Subcutaneous abdominal adipose tissue (tissue), 5 donors: ENCODE results near the gene SKAP2.

ENCODE experiments used
- H3K27ac ChIP-seq: one replicate; pipeline ENCODE4 v1.7.0; 2013; ENCODE audit warnings: low read depth, mild to moderate bottlenecking, inconsistent platforms, low read length, moderate library complexity
- H3K27me3 ChIP-seq, 5 donors: one replicate each; pipeline ENCODE4 v1.7.0; 2013; ENCODE audit warnings: low read length in 5 of 5, inconsistent platforms in 1 of 5; ENCODE audit not compliant: control insufficient read depth in 5 of 5, insufficient read depth in 4 of 5
- H3K36me3 ChIP-seq, 5 donors: one replicate each; pipeline ENCODE4 v1.7.0; 2013; ENCODE audit warnings: low read length in 5 of 5; ENCODE audit not compliant: control insufficient read depth in 5 of 5, insufficient read depth in 5 of 5
- H3K4me1 ChIP-seq, 5 donors: one replicate each; pipeline ENCODE4 v1.7.0; 2013; ENCODE audit warnings: low read length in 5 of 5, mild to moderate bottlenecking in 3 of 5, moderate library complexity in 1 of 5; ENCODE audit not compliant: control insufficient read depth in 5 of 5, insufficient read depth in 5 of 5
- H3K4me3 ChIP-seq, 5 donors: one replicate each; pipeline ENCODE4 v1.7.0; 2013; ENCODE audit warnings: low read length in 5 of 5, low read depth in 1 of 5
- H3K9ac ChIP-seq, 5 donors: one replicate each; pipeline ENCODE4 v1.7.0; 2013; ENCODE audit warnings: low read length in 5 of 5, mild to moderate bottlenecking in 4 of 5, moderate library complexity in 3 of 5
- H3K9me3 ChIP-seq, 5 donors: one replicate each; pipeline ENCODE4 v1.7.0; 2013; ENCODE audit warnings: low read length in 5 of 5; ENCODE audit not compliant: control insufficient read depth in 5 of 5
- donor health status: healthy.
- donor health status: healthy.
- donor health status: healthy.
- donor health status: healthy.
- donor health status: healthy.

SKAP2 gene

GRCh38 chr7:26723129-26723528 is 141.3 kb downstream of the SKAP2 start:
- H3K27me3 ChIP-seq = no peaks in the 10 kb centered on the region
- no peak overlapping the region for H3K27ac ChIP-seq
- no peaks in the 10 kb centered on the region for H3K9me3 ChIP-seq
- peaks cover 0 to 5% (median 0%) of the 10 kb centered on the region in 5 donors for H3K4me1 ChIP-seq
- no peak overlapping the region for H3K4me3 ChIP-seq
- H3K9ac ChIP-seq = no peak overlapping the region
- peaks cover 0 to 13% (median 5%) of the 10 kb centered on the region in 5 donors for H3K36me3 ChIP-seq

GRCh38 chr7:26721450-26721849 is 142.9 kb downstream of the SKAP2 start:
- no peaks in the 10 kb centered on the region for H3K9me3 ChIP-seq
- no peak overlapping the region for H3K9ac ChIP-seq
- H3K27ac ChIP-seq = no peak overlapping the region
- H3K27me3 ChIP-seq = no peaks in the 10 kb centered on the region
- peaks cover 3 to 13% (median 5%) of the 10 kb centered on the region in 5 donors for H3K36me3 ChIP-seq
- H3K4me1 ChIP-seq = peaks cover 0 to 5% (median 0%) of the 10 kb centered on the region in 5 donors
- H3K4me3 ChIP-seq = no peak overlapping the region

- H3K9ac ChIP-seq = no peak overlapping the region
- no peak overlapping the region for H3K4me3 ChIP-seq
- no peaks in the 10 kb centered on the region for H3K9me3 ChIP-seq
- H3K4me1 ChIP-seq = peaks cover 0 to 5% (median 0%) of the 10 kb centered on the region in 5 donors
- peaks cover 0 to 5% (median 3%) of the 10 kb centered on the region in 5 donors for H3K36me3 ChIP-seq
- H3K27me3 ChIP-seq = no peaks in the 10 kb centered on the region
- H3K27ac ChIP-seq = no peak overlapping the region
Observed at GRCh38 chr7:26718063-26718462, 146.3 kb downstream of the SKAP2 start.

GRCh38 chr7:26714438-26714837 is 150.0 kb downstream of the SKAP2 start:
- no peak overlapping the region for H3K4me3 ChIP-seq
- no peaks in the 10 kb centered on the region for H3K4me1 ChIP-seq

GRCh38 chr7:26714006-26714405 is 150.4 kb downstream of the SKAP2 start:
- Histone ChIP-seq H3K27ac (no peak overlapping the region), H3K36me3 (peaks cover 0 to 3% (median 0%) of the 10 kb centered on the region in 5 donors), H3K4me1 (no peaks in the 10 kb centered on the region), H3K9me3 (no peaks in the 10 kb centered on the region), H3K4me3 (no peak overlapping the region), H3K27me3 (no peaks in the 10 kb centered on the region), H3K9ac (no peak overlapping the region)

More at GRCh38 chr7:26714438-26714837, 150.0 kb downstream of the SKAP2 start:
- Histone ChIP-seq H3K36me3 (peaks cover 0 to 3% (median 0%) of the 10 kb centered on the region in 5 donors), H3K9me3 (no peaks in the 10 kb centered on the region), H3K27me3 (no peaks in the 10 kb centered on the region), H3K27ac (no peak overlapping the region), H3K9ac (no peak overlapping the region)

GRCh38 chr7:26709210-26709990 is 155.0 kb downstream of the SKAP2 start:
- Histone ChIP-seq H3K36me3 (no peaks in the 10 kb centered on the region), H3K9me3 (no peaks in the 10 kb centered on the region), H3K9ac (no peak overlapping the region), H3K27me3 (no peaks in the 10 kb centered on the region), H3K4me1 (peaks cover 0 to 25% (median 15%) of the 10 kb centered on the region in 5 donors), H3K27ac (no peak overlapping the region), H3K4me3 (no peak overlapping the region)

- Histone ChIP-seq H3K27ac (peak overlapping the region; percentile 69), H3K27me3 (no peaks in the 10 kb centered on the region), H3K9ac (peak overlapping the region in 1 of 5 donors; percentile 0), H3K4me1 (peaks cover 0 to 34% (median 21%) of the 10 kb centered on the region in 5 donors), H3K4me3 (no peak overlapping the region), H3K36me3 (no peaks in the 10 kb centered on the region), H3K9me3 (no peaks in the 10 kb centered on the region)
Observed at GRCh38 chr7:26705567-26705966, 158.8 kb downstream of the SKAP2 start.

GRCh38 chr7:26704786-26705185 is 159.6 kb downstream of the SKAP2 start:
- Histone ChIP-seq H3K4me1 (peaks cover 0 to 40% (median 21%) of the 10 kb centered on the region in 5 donors), H3K4me3 (no peak overlapping the region), H3K9ac (peak overlapping the region in 1 of 5 donors; percentile 32), H3K36me3 (no peaks in the 10 kb centered on the region), H3K27me3 (no peaks in the 10 kb centered on the region), H3K9me3 (no peaks in the 10 kb centered on the region), H3K27ac (peak overlapping the region; percentile 69)

- Histone ChIP-seq H3K36me3 (no peaks in the 10 kb centered on the region), H3K9ac (no peak overlapping the region), H3K27me3 (no peaks in the 10 kb centered on the region), H3K9me3 (no peaks in the 10 kb centered on the region), H3K4me1 (peaks cover 0 to 42% (median 21%) of the 10 kb centered on the region in 5 donors), H3K4me3 (no peak overlapping the region), H3K27ac (peak overlapping the region; percentile 69)
Observed at GRCh38 chr7:26704036-26704435, 160.4 kb downstream of the SKAP2 start.

GRCh38 chr7:26700893-26701292 is 163.5 kb downstream of the SKAP2 start:
- Histone ChIP-seq H3K9me3 (no peaks in the 10 kb centered on the region), H3K4me3 (no peak overlapping the region), H3K27me3 (no peaks in the 10 kb centered on the region), H3K4me1 (peaks cover 0 to 49% (median 27%) of the 10 kb centered on the region in 5 donors), H3K36me3 (no peaks in the 10 kb centered on the region), H3K27ac (peak overlapping the region; percentile 4), H3K9ac (no peak overlapping the region)
